HepG2 (cell line): ENCODE results near the gene HYAL1. TPM values are rescaled to one million over a fixed set of nuclear protein-coding genes. Genes with fewer than 3 reads are reported as not detected.

Experiments used
- ATAC-seq: fragments of 200-7000 bp; cut with Tn5 transposase; 3 replicates; pipeline ENCODE4 v1.9.1; 2020; ENCODE audit warnings: mild to moderate bottlenecking, moderate library complexity
- BruUV-seq: library from RNA; stranded (reverse); fragments of 400-500 nt; replicated peaks from 2 replicates; lab custom pipeline; 2021; lab: Mats Ljungman, UMichigan
- CTCF ChIA-PET: fragments of 300-600 bp; formaldehyde crosslinking; extraction: SDS; loops from one replicate; lab custom pipeline; 2021; ENCODE audit warnings: low total read pairs, inconsistent platforms, low intra/inter-chr PET ratio; lab: Yijun Ruan, JAX
- POLR2A ChIA-PET: fragments of 350-600 bp; sonication (Branson Sonifier 250); formaldehyde crosslinking; loops from one replicate; lab custom pipeline; 2020; ENCODE audit warnings: antibody characterized with exemption, inconsistent platforms; lab: Yijun Ruan, JAX
- DNase-seq: peaks from one replicate; pipeline ENCODE4 v3.0.0-alpha.2; 2015; ENCODE audit warnings: low spot score
- FAIRE-seq: peaks from 3 replicates; lab custom pipeline; 2011; peaks lifted over from hg19 to GRCh38; lab: Jason Lieb, UNC
- H2AFZ ChIP-seq: one replicate; pipeline ENCODE4 v1.6.1; 2011; ENCODE audit warnings: low read length, inconsistent platforms
- H3K27ac ChIP-seq: fragments of 300-600 bp; 3 replicates; pipeline ENCODE4 v1.8.0; 2011; ENCODE audit warnings: mixed run types, mild to moderate bottlenecking, mixed read lengths, low read length, inconsistent platforms; ENCODE audit not compliant: insufficient read depth; ENCODE audit errors: extremely low read length
- H3K27me3 ChIP-seq, 2 experiments: fragments of 200-600 bp in 1 of 2; 2 replicates in 1 of 2; 3 replicates in 1 of 2; pipeline versions ENCODE4 v1.6.0 to v1.8.0; 2011; ENCODE audit warnings: low read length in 2 of 2, mild to moderate bottlenecking in 2 of 2, moderate library complexity in 2 of 2, inconsistent platforms in 1 of 2; ENCODE audit not compliant: insufficient read depth in 2 of 2, control insufficient read depth in 1 of 2
- H3K36me3 ChIP-seq, 2 experiments: fragments of 200-600 bp in 1 of 2; replicated peaks in 1 of 2; 2 replicates in 1 of 2; 3 replicates in 1 of 2; pipeline versions ENCODE4 v1.5.1 to v1.8.0; 2011; ENCODE audit warnings: low read length in 2 of 2, inconsistent platforms in 1 of 2; ENCODE audit not compliant: insufficient read depth in 2 of 2, control insufficient read depth in 1 of 2
- H3K4me1 ChIP-seq: 2 replicates; pipeline ENCODE4 v1.5.1; 2012; ENCODE audit warnings: low read length, inconsistent platforms; ENCODE audit not compliant: insufficient read depth
- H3K4me2 ChIP-seq: 2 replicates; pipeline ENCODE4 v1.6.0; 2011; ENCODE audit warnings: low read depth, low read length, inconsistent platforms
- H3K4me3 ChIP-seq, 3 experiments: fragments of 200-600 bp in 1 of 3; sonication (generic), shearing (Covaris generic) in 1 of 3; replicated peaks in 1 of 3; 2 replicates each; pipeline ENCODE4 v1.5.1; 2011 to 2016; ENCODE audit warnings: low read length in 3 of 3, inconsistent platforms in 2 of 3, low read depth in 2 of 3, mild to moderate bottlenecking in 2 of 3, control low read depth in 1 of 3, mixed read lengths in 1 of 3; ENCODE audit not compliant: insufficient read depth in 1 of 3
- H3K79me2 ChIP-seq: one replicate; pipeline ENCODE4 v1.6.1; 2011; ENCODE audit warnings: low read length, inconsistent platforms; ENCODE audit not compliant: insufficient read depth
- H3K9ac ChIP-seq: 2 replicates; pipeline ENCODE4 v1.6.0; 2011; ENCODE audit warnings: mild to moderate bottlenecking, low read depth, low read length, inconsistent platforms; ENCODE audit not compliant: insufficient read depth
- H3K9me3 ChIP-seq: 2 replicates; pipeline ENCODE4 v1.5.1; 2012; ENCODE audit warnings: mild to moderate bottlenecking, low read length
- H4K20me1 ChIP-seq: 2 replicates; pipeline ENCODE4 v1.6.0; 2011; ENCODE audit warnings: inconsistent platforms, mild to moderate bottlenecking, low read length, moderate library complexity; ENCODE audit not compliant: insufficient read depth
- BHLHE40 ChIP-seq: IDR thresholded peaks from 2 replicates; pipeline ENCODE4 v1.6.1; 2011; ENCODE audit warnings: low read length, improper control_type of control experiment
- MLLT10 ChIP-seq: sonication (generic); formaldehyde crosslinking; IDR thresholded peaks from 2 replicates; pipeline ENCODE4 v1.4.0; 2020; ENCODE audit warnings: missing genetic modification reagents
- SMAD1 ChIP-seq: sonication (generic); formaldehyde crosslinking; IDR thresholded peaks from 2 replicates; pipeline ENCODE4 v1.4.0; 2020; ENCODE audit warnings: missing genetic modification reagents, low read depth, mild to moderate bottlenecking, borderline replicate concordance
- SMAD9 ChIP-seq: sonication (generic); formaldehyde crosslinking; IDR thresholded peaks from 2 replicates; pipeline ENCODE4 v1.5.1; 2020; ENCODE audit warnings: mild to moderate bottlenecking, missing genetic modification reagents
- TRIM24 ChIP-seq: sonication (generic); formaldehyde crosslinking; IDR thresholded peaks from 2 replicates; pipeline ENCODE4 v1.8.0; 2022; ENCODE audit warnings: mild to moderate bottlenecking, missing genetic modification reagents
- ZBTB21 ChIP-seq: sonication (generic); formaldehyde crosslinking; IDR thresholded peaks from 2 replicates; pipeline ENCODE4 v1.4.0; 2020; ENCODE audit warnings: missing genetic modification reagents
- ZNF558 ChIP-seq: sonication (generic); formaldehyde crosslinking; IDR thresholded peaks from 2 replicates; pipeline ENCODE4 v1.9.0; 2022; ENCODE audit warnings: mild to moderate bottlenecking, missing genetic modification reagents, borderline replicate concordance
- ZNF776 ChIP-seq: sonication (generic); formaldehyde crosslinking; IDR thresholded peaks from 2 replicates; pipeline ENCODE4 v1.4.0; 2020; ENCODE audit warnings: mild to moderate bottlenecking, missing genetic modification reagents
- WGBS: methylation state at CpG from one replicate; pipeline ENCODE4 v1.1.6; 2017; ENCODE audit warnings: low lambda C conversion rate; 5-methylcytosine and 5-hydroxymethylcytosine counted together
- in situ Hi-C: cut with HindIII; loops from 2 replicates; pipeline ENCODE4 v1.10.0; 2017; ENCODE audit warnings: low pct_unique_long_range_greater_than_20kb; ENCODE audit not compliant: extremely low pct_ligation_motif_present
- intact Hi-C: fragments of 100-400 bp; cut with micrococcal nuclease; formaldehyde crosslinking; loops from one replicate; pipeline ENCODE4 v1.10.0; 2022; ENCODE audit not compliant: unreplicated experiment
- polyA plus RNA-seq, 8 experiments: library from polyadenylated mRNA; depleted of rRNA in 3 of 8; stranded (reverse) in 7 of 8; unstranded in 1 of 8; fragments of >200 nt; fragmentation: Illumina TruSeq in 4 of 8; extraction: Trizol in 4 of 8; gene quantifications; 2 replicates each; pipeline versions ENCODE4 v1.2.1 to v1.2.3, GENCODE V29; 2011 to 2016; ENCODE audit warnings: low read depth in 4 of 8, missing spikeins in 1 of 8, mixed read lengths in 1 of 8; ENCODE audit not compliant: insufficient read depth in 1 of 8
- total RNA-seq, 5 experiments: library from RNA; depleted of rRNA; stranded (reverse); fragments of >200 nt; fragmentation: Illumina TruSeq; extraction: Trizol; gene quantifications; 2 replicates each; pipeline ENCODE4 v1.2.3, GENCODE V29; 2016; ENCODE audit warnings: low read depth in 1 of 5

HYAL1 gene
- total and polyA plus RNA-seq, 2 of the 13 experiments (the other 11 are each of a cell fraction or from before 2014, with no cell fraction given): 76.5 to 193 TPM

- H3K9me3 ChIP-seq: no peaks in the 10 kb centered on the region
- intact Hi-C loops: no loop called here
- H3K36me3 ChIP-seq: peaks cover 22 to 40% of the 10 kb centered on the region in 2 experiments
- peaks cover 28% of the 10 kb centered on the region for H3K4me1 ChIP-seq
- ATAC-seq (no peak), FAIRE-seq (no peak), DNase-seq (no peak)
- no peak for TF ChIP-seq MLLT10 (CRISPR knock-in tag)
- TF ChIP-seq SMAD9 (CRISPR knock-in tag): no peak
- no peak for TF ChIP-seq TRIM24
- no peak for TF ChIP-seq ZNF558 (CRISPR knock-in tag)
- no peaks in the 10 kb centered on the region for H4K20me1 ChIP-seq
- peaks cover 15% of the 10 kb centered on the region for H3K79me2 ChIP-seq
- WGBS: 96% methylated on average over 6 of the region's 6 CpGs
- H3K9ac ChIP-seq: no peak overlapping the region
- ChIA-PET CTCF (no interaction called here), POLR2A (interaction anchor here (0.8 kb wide), 1 partner anchor 10 kb away, joined by 3 read pairs; the partner anchor contains the start of genes HYAL3 and NAA80)
- no peak overlapping the region for H2AFZ ChIP-seq
- no TSS peak for BruUV-seq
- H3K4me2 ChIP-seq: no peak overlapping the region
- H3K27ac ChIP-seq: no peak overlapping the region
- H3K27me3 ChIP-seq: no peaks in the 10 kb centered on the region
- H3K4me3 ChIP-seq: no peak overlapping the region
- in situ Hi-C loops: no loop called here
These were observed 14.2 kb downstream of the HYAL1 start for GRCh38 chr3:50289130-50289529.

DNA sequence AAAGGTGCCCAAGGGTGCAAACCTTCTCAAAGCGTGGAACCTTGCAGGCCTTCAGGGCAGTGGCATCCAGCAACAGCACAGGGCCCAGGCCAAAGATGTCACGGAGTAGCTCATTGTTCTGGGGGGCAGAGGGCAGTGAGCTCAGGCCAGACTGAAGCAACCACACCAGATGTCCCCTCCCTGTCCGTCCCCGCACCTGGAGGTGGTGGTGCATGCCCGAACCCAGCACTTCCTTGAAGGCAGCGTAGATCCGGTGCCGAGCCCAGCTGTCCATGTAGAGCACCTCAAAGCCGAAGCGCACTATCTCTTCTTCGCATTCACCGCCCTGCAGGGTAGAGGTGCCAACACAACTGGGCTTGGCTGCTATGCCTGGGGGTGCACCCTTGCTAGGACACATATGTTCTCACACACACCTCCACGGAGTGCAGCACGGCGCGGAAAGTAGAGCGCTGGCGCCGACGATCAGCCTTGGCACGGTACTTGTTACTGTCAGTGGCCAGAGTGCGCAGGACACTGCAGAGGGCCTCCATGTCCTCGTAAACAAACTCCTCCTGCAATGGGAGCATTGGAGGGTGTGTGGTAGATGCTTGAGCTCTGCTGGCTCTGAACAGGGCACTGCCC, 14.9 kb downstream of the HYAL1 start:
- Histone ChIP-seq H3K9me3 (no peaks in the 10 kb centered on the region), H3K4me2 (no peak overlapping the region), H3K36me3 (peaks cover 22 to 40% of the 10 kb centered on the region in 2 experiments), H4K20me1 (no peaks in the 10 kb centered on the region), H3K9ac (no peak overlapping the region), H3K27me3 (no peaks in the 10 kb centered on the region), H3K79me2 (peaks cover 15% of the 10 kb centered on the region), H3K4me3 (no peak overlapping the region), H3K4me1 (peaks cover 23% of the 10 kb centered on the region), H3K27ac (no peak overlapping the region), H2AFZ (no peak overlapping the region)
- intact Hi-C loops: no loop called here
- WGBS: 98% methylated on average over 17 of the region's 23 CpGs
- in situ Hi-C loops: no loop called here
- ChIA-PET POLR2A (interaction anchor here (1.1 kb wide), 1 partner anchor 9 kb away, joined by 3 read pairs; no protein-coding TSS in a partner anchor), CTCF (no interaction called here)
- no peak for DNase-seq
- no peak for FAIRE-seq
- BruUV-seq: no TSS peak
- no peak for ATAC-seq
- no peak for TF ChIP-seq ZNF776 (CRISPR knock-in tag)
- TF ChIP-seq SMAD1: no peak
- no peak for TF ChIP-seq ZBTB21 (CRISPR knock-in tag)
- TF ChIP-seq BHLHE40: no peak
